ENCODE data around the gene C5orf58.
"Not testable (repeated sequence)": the region's sequence is repeated elsewhere in the genome, so short reads cannot be mapped to it uniquely, and the experiment has no call there.

C5orf58 gene

DNA sequence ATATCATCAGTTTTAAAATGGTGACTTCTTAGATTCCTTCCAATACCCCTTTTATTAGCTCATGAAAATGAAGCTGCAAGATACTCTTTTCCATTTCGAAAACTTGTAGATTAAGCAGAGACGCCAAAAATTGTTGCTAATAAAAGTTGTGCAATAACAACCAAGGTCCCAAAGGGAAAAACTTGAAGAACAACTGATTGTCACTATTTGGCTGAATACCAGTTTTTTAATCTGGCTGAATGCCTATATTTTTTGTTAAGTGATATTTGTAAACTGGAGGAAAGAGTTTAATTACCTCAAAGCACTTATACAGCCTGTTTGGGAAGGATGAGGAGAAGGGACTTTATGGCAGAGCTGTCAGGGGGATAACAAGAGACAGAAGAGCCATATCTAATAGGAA lies 14.6 kb downstream of the C5orf58 start:
- TF ChIP-seq, protein P1, sequence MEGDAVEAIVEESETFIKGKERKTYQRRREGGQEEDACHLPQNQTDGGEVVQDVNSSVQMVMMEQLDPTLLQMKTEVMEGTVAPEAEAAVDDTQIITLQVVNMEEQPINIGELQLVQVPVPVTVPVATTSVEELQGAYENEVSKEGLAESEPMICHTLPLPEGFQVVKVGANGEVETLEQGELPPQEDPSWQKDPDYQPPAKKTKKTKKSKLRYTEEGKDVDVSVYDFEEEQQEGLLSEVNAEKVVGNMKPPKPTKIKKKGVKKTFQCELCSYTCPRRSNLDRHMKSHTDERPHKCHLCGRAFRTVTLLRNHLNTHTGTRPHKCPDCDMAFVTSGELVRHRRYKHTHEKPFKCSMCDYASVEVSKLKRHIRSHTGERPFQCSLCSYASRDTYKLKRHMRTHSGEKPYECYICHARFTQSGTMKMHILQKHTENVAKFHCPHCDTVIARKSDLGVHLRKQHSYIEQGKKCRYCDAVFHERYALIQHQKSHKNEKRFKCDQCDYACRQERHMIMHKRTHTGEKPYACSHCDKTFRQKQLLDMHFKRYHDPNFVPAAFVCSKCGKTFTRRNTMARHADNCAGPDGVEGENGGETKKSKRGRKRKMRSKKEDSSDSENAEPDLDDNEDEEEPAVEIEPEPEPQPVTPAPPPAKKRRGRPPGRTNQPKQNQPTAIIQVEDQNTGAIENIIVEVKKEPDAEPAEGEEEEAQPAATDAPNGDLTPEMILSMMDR (IDR thresholded peaks at IDR 0.05; ENCODE audit: insufficient read depth, low read depth, low read length, missing control alignments): no peak

DNA sequence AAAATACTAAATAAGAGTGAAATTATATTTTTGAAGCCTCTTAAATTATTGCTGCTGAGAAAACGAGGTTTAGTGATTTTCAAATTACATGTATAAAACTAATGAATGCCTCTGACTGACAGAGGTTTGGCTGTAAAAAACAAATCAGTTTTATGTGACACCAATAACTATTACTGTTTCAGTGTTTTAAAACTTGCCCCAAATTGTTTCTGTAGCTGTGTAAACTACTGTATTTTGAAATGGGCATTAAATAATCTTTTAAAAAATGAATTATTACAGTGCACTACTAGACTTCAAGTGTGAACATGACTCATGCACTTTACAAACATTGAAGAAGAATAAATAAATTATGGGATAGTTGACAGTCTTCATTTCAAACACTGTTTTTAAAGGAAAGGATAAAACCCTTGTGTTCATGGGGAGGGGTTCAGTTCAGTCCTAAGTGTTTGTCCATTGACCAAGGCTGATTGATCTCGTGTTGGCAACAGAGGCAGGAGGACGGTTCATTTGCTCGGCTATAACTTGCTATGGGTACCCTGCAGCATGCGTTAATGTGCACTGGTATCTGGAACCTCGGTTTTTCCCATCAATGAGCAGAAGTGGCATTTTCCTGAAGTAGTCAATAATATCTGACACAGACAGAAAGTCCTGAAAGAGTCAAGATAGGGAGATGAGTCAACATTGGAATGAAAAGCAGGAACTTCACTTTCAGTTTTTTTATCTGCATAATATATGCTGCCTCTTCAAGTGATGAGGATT lies 15.6 kb downstream of the C5orf58 start:
- no peak overlapping the region for H3K4me3 ChIP-seq (ENCODE audit: low read length)
- peak; percentile 22 for DNase-seq (ENCODE audit: low read depth)
- TF ChIP-seq, protein P1 (IDR thresholded peaks at IDR 0.05; ENCODE audit: insufficient read depth, low read depth, low read length, missing control alignments): no peak

More for the DNA sequence above, 14.6 kb downstream of the C5orf58 start:
- DNase-seq (ENCODE audit: low read depth): no peak
- no peak overlapping the region for H3K4me3 ChIP-seq (ENCODE audit: low read length)

DNA sequence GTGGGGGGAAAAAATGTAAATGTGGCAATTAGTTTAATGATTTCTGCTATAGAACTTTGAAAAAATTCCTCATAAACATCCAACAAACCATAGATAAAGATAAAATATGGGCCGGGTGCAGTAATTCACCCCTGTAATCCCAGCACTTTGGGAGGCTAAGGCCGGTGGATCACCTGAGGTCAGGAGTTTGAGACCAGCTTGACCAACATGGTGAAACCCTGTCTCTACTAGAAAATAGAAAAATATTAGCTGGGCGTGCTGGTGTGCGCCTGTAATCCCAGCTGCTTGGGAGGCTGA lies 16.1 kb downstream of the C5orf58 start:
- DNase-seq (ENCODE audit: low read depth); H3K4me3 ChIP-seq (ENCODE audit: low read length): not testable (repeated sequence)

DNA sequence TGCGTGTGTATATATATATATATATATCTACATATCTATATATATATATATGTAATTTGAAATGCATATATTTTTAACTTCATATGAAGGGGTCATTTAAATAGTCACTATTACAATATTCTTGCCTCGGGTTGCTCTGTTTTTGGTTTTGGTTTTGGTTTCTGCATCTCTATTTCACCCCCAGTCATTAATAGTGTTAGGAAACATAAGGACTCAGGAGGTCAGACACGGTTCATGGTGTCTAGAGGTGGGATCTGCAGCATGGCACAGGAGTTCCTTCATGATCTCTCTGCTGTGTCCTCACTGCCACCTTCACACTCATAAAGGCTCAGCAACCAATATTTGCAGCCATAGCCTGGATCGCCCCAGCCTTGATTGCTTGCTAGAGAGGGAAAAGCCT lies 16.6 kb downstream of the C5orf58 start:
- DNase-seq (ENCODE audit: low read depth): no peak
- H3K4me3 ChIP-seq (ENCODE audit: low read length): no peak overlapping the region
- TF ChIP-seq, protein P1 (IDR thresholded peaks at IDR 0.05; ENCODE audit: insufficient read depth, low read depth, low read length, missing control alignments): no peak

DNA sequence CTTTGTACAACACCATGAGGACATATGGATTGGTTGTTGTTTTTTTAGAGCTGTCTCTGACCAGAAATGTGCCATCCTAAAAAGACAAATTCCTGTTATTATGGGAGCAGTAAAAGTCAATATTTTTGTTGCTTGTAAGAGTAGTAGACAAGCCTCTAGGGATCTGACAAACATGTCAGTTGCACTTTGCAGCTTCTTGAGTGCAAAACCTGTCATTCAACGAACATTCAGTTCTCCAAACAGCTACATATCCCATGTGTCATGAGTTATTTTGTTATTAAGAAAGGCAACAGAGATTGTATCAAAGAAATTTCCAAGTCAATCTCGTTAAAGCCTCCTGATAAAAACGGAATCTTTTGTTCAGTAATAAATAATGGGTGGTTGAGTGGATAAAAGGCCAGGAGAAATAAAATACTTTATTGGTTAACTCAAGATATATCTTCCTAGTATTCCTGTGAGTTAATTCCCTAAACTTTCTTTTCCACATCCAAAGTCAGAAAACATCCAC lies 18.1 kb downstream of the C5orf58 start:
- DNase-seq (ENCODE audit: low read depth): no peak
- TF ChIP-seq, protein P1 (IDR thresholded peaks at IDR 0.05; ENCODE audit: insufficient read depth, low read depth, low read length, missing control alignments): no peak
- H3K4me3 ChIP-seq (ENCODE audit: low read length): no peak overlapping the region

DNA sequence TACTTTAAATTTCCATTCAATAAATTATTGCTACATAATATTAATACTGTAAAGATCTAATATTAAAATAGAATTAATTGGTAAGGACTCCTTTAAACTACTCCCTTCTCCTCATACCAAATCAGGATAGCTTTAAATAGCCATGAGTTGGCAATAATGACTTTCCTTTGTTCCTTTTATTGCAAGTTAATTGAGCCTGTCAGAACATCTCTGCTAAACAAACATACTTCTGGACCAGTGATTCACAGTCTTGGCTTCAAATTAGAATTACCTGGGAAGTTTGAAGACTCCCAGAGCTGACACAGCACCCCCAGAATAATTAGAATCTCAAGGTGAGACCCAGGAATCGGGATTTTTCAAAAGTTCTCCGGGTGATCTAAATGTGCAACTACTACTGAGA lies 18.7 kb downstream of the C5orf58 start:
- DNase-seq (ENCODE audit: low read depth): peak; percentile 68
- H3K4me3 ChIP-seq (ENCODE audit: low read length): no peak overlapping the region
- TF ChIP-seq, protein P1 (IDR thresholded peaks at IDR 0.05; ENCODE audit: insufficient read depth, low read depth, low read length, missing control alignments): no peak

DNA sequence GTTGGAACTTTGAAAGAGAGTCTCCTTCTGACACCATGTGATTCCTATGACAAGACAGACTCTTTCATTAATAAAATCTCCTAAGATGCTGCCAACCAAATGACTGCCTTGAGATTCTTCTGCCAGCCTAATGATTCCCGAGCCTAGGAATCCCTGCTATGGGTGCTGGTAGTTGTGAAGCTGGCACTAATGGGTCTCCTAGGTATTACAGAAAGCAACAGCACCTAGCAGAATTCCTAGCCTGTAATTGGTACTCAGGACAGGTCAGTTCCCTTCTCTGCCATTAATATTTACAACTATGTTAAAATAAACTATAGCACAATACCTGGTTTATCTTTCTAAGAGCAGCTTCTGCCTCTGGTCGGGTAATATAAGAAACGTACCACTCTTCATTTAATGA lies 19.3 kb downstream of the C5orf58 start:
- no peak for DNase-seq (ENCODE audit: low read depth)
- no peak overlapping the region for H3K4me3 ChIP-seq (ENCODE audit: low read length)
- TF ChIP-seq, protein P1 (IDR thresholded peaks at IDR 0.05; ENCODE audit: insufficient read depth, low read depth, low read length, missing control alignments): no peak

Measured in epithelial cell of esophagus (primary cell).